Measurements from ENCODE around the gene TPK1.

DNA sequence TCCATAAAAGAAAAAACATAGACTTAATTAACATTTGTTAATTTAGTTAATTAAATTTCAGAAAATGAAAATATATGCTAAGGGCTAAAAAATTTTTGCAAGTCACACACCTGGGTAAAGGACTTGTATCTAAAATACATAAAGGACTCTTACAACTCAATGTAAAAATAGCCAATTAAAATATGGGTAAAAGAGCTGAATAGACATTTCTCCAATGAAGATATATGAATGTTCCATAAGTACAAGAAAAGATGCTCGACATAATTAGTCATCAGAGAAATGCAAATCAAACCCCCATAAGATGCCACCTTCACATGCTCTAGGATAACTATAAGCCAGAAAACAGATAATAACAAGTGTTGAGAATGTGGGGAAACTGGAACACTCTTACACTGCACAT is 288.0 kb downstream of the TPK1 start:
- no peak for TF ChIP-seq EZH2 (IDR thresholded peaks at IDR 0.05)
- TF ChIP-seq POLR2AphosphoS5 (IDR thresholded peaks at IDR 0.05; ENCODE audit: borderline replicate concordance, low read depth, low read length) = no peak
